HepG2 (cell line): ENCODE results near the gene LIF. TPM values are rescaled to one million over a fixed set of nuclear protein-coding genes. Genes with fewer than 3 reads are reported as not detected.

ENCODE experiments used
- CBX1 ChIP-seq: IDR thresholded peaks from one replicate; pipeline ENCODE4 v1.6.1; 2016; ENCODE audit warnings: antibody characterized with exemption, low read depth
- GABPA ChIP-seq, 2 experiments: IDR thresholded peaks; 2 replicates each; pipeline ENCODE4 v1.6.1; 2011 to 2016; ENCODE audit warnings: low read depth in 2 of 2, low read length in 1 of 2, missing biosample characterization in 1 of 2, missing genetic modification characterization in 1 of 2
- ZBTB38 ChIP-seq: sonication (generic); formaldehyde crosslinking; IDR thresholded peaks from 2 replicates; pipeline ENCODE4 v1.5.1; 2020; ENCODE audit warnings: mild to moderate bottlenecking, missing genetic modification reagents
- ZNF652 ChIP-seq: IDR thresholded peaks from 2 replicates; pipeline ENCODE4 v1.6.1; 2016; ENCODE audit warnings: low read depth, borderline replicate concordance
- polyA plus RNA-seq, 8 experiments: library from polyadenylated mRNA; depleted of rRNA in 3 of 8; stranded (reverse) in 7 of 8; unstranded in 1 of 8; fragments of >200 nt; fragmentation: Illumina TruSeq in 4 of 8; extraction: Trizol in 4 of 8; gene quantifications; 2 replicates each; pipeline versions ENCODE4 v1.2.1 to v1.2.3, GENCODE V29; 2011 to 2016; ENCODE audit warnings: low read depth in 4 of 8, missing spikeins in 1 of 8, mixed read lengths in 1 of 8; ENCODE audit not compliant: insufficient read depth in 1 of 8
- total RNA-seq, 5 experiments: library from RNA; depleted of rRNA; stranded (reverse); fragments of >200 nt; fragmentation: Illumina TruSeq; extraction: Trizol; gene quantifications; 2 replicates each; pipeline ENCODE4 v1.2.3, GENCODE V29; 2016; ENCODE audit warnings: low read depth in 1 of 5
- TF ChIP-seq, protein P1 (sequence below): sonication (generic); formaldehyde crosslinking; IDR thresholded peaks from 2 replicates; pipeline ENCODE4 v1.5.1; 2020; ENCODE audit warnings: missing genetic modification reagents, mild to moderate bottlenecking, borderline replicate concordance
- TF ChIP-seq, protein P2 (sequence below): sonication (generic); formaldehyde crosslinking; IDR thresholded peaks from 2 replicates; pipeline ENCODE4 v1.8.1; 2023; ENCODE audit warnings: mild to moderate bottlenecking, missing genetic modification reagents
- TF ChIP-seq, protein P3 (sequence below): IDR thresholded peaks from 2 replicates; pipeline ENCODE4 v1.6.1; 2016; ENCODE audit warnings: missing biosample characterization, missing genetic modification reagents, low read depth
- TF ChIP-seq, protein P4 (sequence below): sonication (generic); formaldehyde crosslinking; IDR thresholded peaks from 2 replicates; pipeline ENCODE4 v1.4.0; 2020; ENCODE audit warnings: mild to moderate bottlenecking, missing genetic modification reagents, borderline replicate concordance
- TF ChIP-seq, protein P5 (sequence below): sonication (generic); formaldehyde crosslinking; IDR thresholded peaks from 2 replicates; pipeline ENCODE4 v1.8.1; 2022; ENCODE audit warnings: mild to moderate bottlenecking, missing genetic modification reagents
- TF ChIP-seq, protein P6 (sequence below): IDR thresholded peaks from 2 replicates; pipeline ENCODE4 v1.6.1; 2016; ENCODE audit warnings: mild to moderate bottlenecking, missing biosample characterization, missing genetic modification reagents

LIF gene
- total and polyA plus RNA-seq, 2 of the 13 experiments (the other 11 are each of a cell fraction or from before 2014, with no cell fraction given): 3.6 to 8.5 TPM

DNA sequence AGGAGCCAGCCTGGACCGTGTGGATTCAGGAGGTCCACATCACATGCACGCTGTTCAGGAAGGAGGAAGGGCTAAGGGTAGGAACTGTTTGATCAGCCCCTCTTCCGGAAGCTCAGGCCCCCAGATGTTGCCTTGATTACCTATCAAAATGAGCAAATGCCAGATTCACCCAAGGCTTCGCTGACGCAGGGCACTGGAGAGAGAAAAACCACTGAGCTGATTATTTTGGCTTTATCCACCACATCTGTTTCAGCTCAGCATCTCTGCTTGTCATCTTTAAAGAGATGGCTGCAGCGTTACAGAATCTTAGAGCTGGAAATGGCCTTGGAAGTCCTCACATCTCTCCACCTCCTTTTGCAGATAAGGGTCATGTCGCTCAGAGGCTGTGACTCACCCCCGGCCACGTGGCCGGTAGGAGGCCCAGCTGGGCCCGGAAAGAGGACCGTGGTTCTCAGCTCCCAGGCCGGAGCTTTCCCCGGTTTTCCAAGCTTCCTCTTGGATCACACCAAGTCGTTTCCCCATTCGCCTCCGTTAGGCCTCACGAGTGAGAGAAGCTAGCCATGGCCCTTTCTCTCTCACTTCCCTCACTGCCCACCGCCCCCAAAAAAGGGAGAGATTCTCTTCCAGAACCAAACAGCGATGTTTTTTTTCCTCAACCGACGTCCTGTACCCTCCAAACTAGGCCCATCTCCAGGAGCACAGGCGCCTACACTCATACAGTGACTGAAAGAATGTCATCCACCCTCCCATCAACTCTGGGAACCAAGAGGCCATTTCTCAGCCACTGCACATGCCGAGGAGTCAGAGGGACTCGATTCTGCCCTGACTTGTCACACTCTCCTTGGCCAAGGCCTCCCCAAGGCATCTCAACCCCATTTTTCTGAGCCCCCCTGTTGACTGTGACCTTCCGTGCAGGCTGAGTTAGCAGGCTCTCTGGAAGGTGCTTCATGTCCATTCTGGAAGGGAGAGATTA, 37.6 kb downstream of the LIF start (continued):
- TF ChIP-seq, protein P1, sequence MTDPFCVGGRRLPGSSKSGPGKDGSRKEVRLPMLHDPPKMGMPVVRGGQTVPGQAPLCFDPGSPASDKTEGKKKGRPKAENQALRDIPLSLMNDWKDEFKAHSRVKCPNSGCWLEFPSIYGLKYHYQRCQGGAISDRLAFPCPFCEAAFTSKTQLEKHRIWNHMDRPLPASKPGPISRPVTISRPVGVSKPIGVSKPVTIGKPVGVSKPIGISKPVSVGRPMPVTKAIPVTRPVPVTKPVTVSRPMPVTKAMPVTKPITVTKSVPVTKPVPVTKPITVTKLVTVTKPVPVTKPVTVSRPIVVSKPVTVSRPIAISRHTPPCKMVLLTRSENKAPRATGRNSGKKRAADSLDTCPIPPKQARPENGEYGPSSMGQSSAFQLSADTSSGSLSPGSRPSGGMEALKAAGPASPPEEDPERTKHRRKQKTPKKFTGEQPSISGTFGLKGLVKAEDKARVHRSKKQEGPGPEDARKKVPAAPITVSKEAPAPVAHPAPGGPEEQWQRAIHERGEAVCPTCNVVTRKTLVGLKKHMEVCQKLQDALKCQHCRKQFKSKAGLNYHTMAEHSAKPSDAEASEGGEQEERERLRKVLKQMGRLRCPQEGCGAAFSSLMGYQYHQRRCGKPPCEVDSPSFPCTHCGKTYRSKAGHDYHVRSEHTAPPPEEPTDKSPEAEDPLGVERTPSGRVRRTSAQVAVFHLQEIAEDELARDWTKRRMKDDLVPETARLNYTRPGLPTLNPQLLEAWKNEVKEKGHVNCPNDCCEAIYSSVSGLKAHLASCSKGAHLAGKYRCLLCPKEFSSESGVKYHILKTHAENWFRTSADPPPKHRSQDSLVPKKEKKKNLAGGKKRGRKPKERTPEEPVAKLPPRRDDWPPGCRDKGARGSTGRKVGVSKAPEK: no peak
- TF ChIP-seq, protein P2, sequence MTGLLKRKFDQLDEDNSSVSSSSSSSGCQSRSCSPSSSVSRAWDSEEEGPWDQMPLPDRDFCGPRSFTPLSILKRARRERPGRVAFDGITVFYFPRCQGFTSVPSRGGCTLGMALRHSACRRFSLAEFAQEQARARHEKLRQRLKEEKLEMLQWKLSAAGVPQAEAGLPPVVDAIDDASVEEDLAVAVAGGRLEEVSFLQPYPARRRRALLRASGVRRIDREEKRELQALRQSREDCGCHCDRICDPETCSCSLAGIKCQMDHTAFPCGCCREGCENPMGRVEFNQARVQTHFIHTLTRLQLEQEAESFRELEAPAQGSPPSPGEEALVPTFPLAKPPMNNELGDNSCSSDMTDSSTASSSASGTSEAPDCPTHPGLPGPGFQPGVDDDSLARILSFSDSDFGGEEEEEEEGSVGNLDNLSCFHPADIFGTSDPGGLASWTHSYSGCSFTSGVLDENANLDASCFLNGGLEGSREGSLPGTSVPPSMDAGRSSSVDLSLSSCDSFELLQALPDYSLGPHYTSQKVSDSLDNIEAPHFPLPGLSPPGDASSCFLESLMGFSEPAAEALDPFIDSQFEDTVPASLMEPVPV (CRISPR knock-in tag): peak; percentile 44; the same call in 1 of the 2 replicates
- TF ChIP-seq CBX1 (no peak), ZBTB38 (CRISPR knock-in tag) (0 out of 2 replicates have a peak, but pooled peaks have one; percentile 19), ZNF652 (CRISPR knock-in tag) (no peak), GABPA (IDR thresholded peaks at IDR 0.05; ENCODE audit: low read depth, low read length) (no peak), GABPA (CRISPR knock-in tag; IDR thresholded peaks at IDR 0.05; ENCODE audit: low read depth) (peak; percentile 29; the same call in 1 of the 2 replicates)
- TF ChIP-seq, protein P3, sequence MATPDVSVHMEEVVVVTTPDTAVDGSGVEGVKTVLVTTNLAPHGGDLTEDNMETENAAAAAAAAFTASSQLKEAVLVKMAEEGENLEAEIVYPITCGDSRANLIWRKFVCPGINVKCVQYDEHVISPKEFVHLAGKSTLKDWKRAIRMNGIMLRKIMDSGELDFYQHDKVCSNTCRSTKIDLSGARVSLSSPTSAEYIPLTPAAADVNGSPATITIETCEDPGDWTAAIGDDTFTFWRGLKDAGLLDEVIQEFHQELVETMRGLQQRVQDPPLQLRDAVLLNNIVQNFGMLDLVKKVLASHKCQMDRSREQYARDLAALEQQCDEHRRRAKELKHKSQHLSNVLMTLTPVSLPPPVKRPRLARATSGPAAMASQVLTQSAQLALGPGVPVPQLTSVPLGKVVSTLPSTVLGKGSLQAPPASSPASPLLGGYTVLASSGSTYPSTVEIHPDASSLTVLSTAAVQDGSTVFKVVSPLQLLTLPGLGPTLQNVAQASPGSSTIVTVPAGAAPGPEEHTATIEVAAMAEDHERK (CRISPR knock-in tag): no peak
- TF ChIP-seq, protein P4, sequence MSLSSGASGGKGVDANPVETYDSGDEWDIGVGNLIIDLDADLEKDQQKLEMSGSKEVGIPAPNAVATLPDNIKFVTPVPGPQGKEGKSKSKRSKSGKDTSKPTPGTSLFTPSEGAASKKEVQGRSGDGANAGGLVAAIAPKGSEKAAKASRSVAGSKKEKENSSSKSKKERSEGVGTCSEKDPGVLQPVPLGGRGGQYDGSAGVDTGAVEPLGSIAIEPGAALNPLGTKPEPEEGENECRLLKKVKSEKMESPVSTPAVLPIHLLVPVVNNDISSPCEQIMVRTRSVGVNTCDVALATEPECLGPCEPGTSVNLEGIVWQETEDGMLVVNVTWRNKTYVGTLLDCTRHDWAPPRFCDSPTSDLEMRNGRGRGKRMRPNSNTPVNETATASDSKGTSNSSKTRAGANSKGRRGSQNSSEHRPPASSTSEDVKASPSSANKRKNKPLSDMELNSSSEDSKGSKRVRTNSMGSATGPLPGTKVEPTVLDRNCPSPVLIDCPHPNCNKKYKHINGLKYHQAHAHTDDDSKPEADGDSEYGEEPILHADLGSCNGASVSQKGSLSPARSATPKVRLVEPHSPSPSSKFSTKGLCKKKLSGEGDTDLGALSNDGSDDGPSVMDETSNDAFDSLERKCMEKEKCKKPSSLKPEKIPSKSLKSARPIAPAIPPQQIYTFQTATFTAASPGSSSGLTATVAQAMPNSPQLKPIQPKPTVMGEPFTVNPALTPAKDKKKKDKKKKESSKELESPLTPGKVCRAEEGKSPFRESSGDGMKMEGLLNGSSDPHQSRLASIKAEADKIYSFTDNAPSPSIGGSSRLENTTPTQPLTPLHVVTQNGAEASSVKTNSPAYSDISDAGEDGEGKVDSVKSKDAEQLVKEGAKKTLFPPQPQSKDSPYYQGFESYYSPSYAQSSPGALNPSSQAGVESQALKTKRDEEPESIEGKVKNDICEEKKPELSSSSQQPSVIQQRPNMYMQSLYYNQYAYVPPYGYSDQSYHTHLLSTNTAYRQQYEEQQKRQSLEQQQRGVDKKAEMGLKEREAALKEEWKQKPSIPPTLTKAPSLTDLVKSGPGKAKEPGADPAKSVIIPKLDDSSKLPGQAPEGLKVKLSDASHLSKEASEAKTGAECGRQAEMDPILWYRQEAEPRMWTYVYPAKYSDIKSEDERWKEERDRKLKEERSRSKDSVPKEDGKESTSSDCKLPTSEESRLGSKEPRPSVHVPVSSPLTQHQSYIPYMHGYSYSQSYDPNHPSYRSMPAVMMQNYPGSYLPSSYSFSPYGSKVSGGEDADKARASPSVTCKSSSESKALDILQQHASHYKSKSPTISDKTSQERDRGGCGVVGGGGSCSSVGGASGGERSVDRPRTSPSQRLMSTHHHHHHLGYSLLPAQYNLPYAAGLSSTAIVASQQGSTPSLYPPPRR: no peak
- TF ChIP-seq, protein P5, sequence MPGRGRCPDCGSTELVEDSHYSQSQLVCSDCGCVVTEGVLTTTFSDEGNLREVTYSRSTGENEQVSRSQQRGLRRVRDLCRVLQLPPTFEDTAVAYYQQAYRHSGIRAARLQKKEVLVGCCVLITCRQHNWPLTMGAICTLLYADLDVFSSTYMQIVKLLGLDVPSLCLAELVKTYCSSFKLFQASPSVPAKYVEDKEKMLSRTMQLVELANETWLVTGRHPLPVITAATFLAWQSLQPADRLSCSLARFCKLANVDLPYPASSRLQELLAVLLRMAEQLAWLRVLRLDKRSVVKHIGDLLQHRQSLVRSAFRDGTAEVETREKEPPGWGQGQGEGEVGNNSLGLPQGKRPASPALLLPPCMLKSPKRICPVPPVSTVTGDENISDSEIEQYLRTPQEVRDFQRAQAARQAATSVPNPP (CRISPR knock-in tag): no peak
- TF ChIP-seq, protein P6, sequence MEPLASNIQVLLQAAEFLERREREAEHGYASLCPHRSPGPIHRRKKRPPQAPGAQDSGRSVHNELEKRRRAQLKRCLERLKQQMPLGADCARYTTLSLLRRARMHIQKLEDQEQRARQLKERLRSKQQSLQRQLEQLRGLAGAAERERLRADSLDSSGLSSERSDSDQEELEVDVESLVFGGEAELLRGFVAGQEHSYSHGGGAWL (CRISPR knock-in tag): no peak
